ENCODE measurements around the gene LRRTM4. TPM values are rescaled to one million over a fixed set of nuclear protein-coding genes. Genes with fewer than 3 reads are reported as not detected.

LRRTM4 gene
- not detected for total RNA-seq

DNA sequence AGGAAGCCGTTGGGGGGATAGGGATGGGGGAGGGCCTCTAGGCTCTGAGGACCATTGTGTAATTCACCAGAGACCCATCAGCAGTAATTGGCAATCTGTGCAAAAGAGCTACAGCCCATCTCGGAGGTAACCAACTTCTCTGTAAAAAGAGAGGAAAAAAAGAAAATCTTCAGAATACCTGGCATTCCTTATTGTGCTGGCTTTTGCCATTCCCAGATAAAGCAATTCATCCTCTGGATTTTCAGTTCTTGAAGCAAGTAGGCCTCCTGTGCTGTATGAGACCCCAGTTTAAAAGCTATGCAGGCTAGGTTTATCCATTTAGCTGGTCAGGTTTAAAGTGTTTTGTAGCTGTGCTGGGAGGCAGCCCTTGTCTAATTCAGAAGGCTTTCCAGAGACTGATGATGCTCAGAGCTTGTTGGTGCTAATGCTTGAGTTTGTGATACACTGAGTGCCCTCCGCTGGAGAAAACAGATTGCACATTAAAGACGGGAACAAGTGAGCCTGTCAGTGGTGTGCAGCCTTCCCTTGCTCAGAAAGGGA is at the start of gene LRRTM4:
TSS of gene LRRTM4 (minus strand) at position 446 of the 540 bp plus-strand sequence.
- H3K4me1 Mint-ChIP-seq = no peaks in the 10 kb centered on the region

DNA sequence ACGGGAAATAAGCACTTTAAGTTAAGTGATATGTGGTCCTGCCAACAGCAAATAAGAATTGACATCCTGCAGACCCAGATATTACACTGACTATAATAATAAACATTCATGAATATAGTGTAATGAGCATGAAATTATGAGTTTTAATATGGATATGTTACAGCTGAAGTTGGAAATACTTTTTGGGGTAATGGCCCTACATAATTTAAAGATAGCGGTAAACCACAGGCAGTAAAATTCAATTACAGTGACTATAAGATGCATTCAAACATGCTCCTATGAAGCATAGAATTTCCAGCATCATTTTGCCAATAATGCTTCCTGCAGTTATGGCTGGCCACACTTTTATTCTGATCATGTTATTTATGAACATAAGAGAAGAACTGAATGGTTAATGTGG is 49.4 kb upstream of the LRRTM4 start:
- no peaks in the 10 kb centered on the region for H3K4me1 Mint-ChIP-seq
- H3K9me3 Mint-ChIP-seq (ENCODE audit: low read depth) = peaks cover 5% of the 10 kb centered on the region
- no peaks in the 10 kb centered on the region for H3K36me3 Mint-ChIP-seq
- H3K27me3 Mint-ChIP-seq = no peaks in the 10 kb centered on the region
- no peak for DNase-seq
- CTCF ChIA-PET = no interaction called here
- no peak for ATAC-seq
- H3K4me3 Mint-ChIP-seq = no peak overlapping the region
- H3K27ac Mint-ChIP-seq = no peak overlapping the region

More for the DNA sequence above, at the start of gene LRRTM4:
- Mint-ChIP-seq H3K9me3 (ENCODE audit: low read depth) (peaks cover 4% of the 10 kb centered on the region), H3K27me3 (no peaks in the 10 kb centered on the region), H3K36me3 (no peaks in the 10 kb centered on the region), H3K4me3 (no peak within 1 kb of the TSS), H3K27ac (no peak within 1 kb of the TSS)
- no peak for ATAC-seq
- no peak for DNase-seq
- CTCF ChIA-PET = no interaction called here

DNA sequence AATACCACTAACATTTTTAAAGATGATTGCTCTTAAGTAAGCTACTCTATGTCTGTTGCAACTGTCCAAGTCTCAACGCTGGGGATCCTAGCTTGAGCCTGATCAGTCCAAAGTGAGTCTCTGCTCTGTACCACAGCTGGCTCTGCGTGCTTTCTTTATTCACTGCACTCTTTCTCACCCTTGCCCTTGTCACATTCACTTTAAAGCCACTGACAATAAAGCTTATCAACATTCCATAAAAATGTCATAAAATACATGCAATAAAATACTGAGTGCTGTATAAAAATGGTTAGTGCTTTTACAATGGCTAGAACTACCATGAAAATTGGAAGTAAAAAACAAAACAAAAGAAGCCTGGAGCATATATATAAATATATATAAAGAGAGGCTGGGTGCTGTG is 45.5 kb upstream of the LRRTM4 start:
- Mint-ChIP-seq H3K4me3 (no peak overlapping the region), H3K27ac (no peak overlapping the region), H3K36me3 (no peaks in the 10 kb centered on the region), H3K9me3 (ENCODE audit: low read depth) (peaks cover 9% of the 10 kb centered on the region), H3K27me3 (no peaks in the 10 kb centered on the region), H3K4me1 (no peaks in the 10 kb centered on the region)
- ATAC-seq (no peak), DNase-seq (no peak)
- CTCF ChIA-PET = no interaction called here

DNA sequence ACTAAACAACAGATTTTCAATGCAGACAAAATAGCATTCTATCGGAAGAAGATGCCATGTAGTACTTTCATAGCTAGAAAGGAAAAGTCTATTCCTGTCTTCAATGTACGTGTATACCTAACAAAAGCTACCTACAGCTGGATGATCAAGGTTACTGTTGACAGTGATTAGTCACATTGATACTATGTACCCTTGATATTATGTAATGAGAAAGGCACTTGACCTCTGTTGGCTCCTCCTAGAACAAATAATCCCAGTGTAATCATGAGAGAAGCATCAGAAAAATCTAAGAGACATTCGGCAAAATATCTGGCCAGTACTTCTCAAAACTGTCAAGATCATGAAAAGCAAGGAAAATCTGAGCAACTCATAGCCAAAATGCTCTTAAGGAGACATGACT is 44.4 kb upstream of the LRRTM4 start:
- CTCF ChIA-PET = no interaction called here
- H3K36me3 Mint-ChIP-seq = no peaks in the 10 kb centered on the region
- no peaks in the 10 kb centered on the region for H3K4me1 Mint-ChIP-seq
- no peak overlapping the region for H3K4me3 Mint-ChIP-seq
- H3K27ac Mint-ChIP-seq = no peak overlapping the region
- H3K27me3 Mint-ChIP-seq = no peaks in the 10 kb centered on the region
- no peak for DNase-seq
- peaks cover 9% of the 10 kb centered on the region for H3K9me3 Mint-ChIP-seq (ENCODE audit: low read depth)
- ATAC-seq = no peak

DNA sequence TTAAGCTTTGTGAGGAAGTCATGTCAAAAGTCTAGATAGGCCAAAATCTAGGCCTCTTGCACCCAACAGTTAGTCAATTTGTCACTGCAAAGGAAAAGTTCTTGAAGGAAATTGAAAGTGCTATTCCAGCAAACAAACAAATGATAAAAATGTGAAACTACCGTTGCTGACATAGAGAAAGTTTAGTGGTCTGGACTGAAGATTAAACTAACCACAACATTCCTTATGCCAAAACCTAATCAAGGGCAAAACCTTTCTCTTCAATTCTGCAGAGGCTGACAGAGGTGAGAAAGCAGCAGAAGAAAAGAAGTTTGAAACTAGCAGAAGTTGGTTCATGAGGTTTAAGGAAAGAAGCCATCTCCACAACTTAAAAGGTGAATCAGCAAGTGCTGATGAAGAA is 44.0 kb upstream of the LRRTM4 start:
- CTCF ChIA-PET = no interaction called here
- Mint-ChIP-seq H3K36me3 (no peaks in the 10 kb centered on the region), H3K27me3 (no peaks in the 10 kb centered on the region), H3K4me1 (no peaks in the 10 kb centered on the region), H3K4me3 (no peak overlapping the region), H3K9me3 (ENCODE audit: low read depth) (peaks cover 9% of the 10 kb centered on the region), H3K27ac (no peak overlapping the region)
- DNase-seq (no peak), ATAC-seq (no peak)

DNA sequence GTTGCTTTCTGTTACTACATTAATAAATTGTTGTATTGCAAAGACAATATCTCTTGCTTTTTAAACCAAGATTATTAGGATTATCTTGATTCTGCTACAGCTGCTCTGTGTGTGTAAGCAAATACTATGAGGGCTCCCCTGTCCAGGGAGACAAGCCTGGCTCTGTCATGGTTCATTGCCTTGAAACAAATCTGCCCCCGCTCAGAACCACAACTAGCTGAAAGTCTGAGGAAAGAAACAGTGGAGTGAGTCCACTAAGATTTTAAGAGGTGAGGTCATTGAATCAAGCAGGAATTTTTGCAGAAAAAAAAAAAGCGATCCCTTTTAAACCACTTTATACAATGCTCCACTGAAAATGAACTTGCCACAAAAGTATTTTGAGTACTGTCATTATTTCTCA is 30.8 kb upstream of the LRRTM4 start:
- ATAC-seq = no peak
- CTCF ChIA-PET = no interaction called here
- Mint-ChIP-seq H3K27me3 (no peaks in the 10 kb centered on the region), H3K27ac (no peak overlapping the region), H3K9me3 (ENCODE audit: low read depth) (peaks cover 8% of the 10 kb centered on the region), H3K36me3 (no peaks in the 10 kb centered on the region), H3K4me1 (no peaks in the 10 kb centered on the region), H3K4me3 (no peak overlapping the region)
- no peak for DNase-seq

DNA sequence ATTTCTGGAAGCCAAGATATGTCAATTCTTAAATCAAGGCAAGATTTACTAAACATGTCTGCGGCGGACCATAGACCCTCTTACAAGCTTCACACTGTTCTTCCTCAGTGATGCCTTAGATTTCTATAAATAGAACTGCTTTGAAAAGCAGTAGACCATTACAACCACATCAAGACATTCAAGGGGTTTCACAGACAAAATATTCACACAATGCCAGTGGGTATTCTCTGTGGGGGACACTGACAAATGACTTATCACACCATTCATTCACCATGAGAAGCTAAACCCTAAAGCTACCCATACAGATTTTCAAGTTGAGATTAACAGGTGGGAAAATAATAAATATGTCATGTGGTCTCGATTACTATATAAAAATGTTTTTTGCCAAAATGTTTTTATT is 15.9 kb upstream of the LRRTM4 start:
- Mint-ChIP-seq H3K27me3 (no peaks in the 10 kb centered on the region), H3K4me3 (no peak overlapping the region), H3K4me1 (no peaks in the 10 kb centered on the region), H3K36me3 (no peaks in the 10 kb centered on the region), H3K9me3 (ENCODE audit: low read depth) (peaks cover 8% of the 10 kb centered on the region), H3K27ac (no peak overlapping the region)
- DNase-seq = no peak
- ATAC-seq = no peak
- CTCF ChIA-PET = no interaction called here

DNA sequence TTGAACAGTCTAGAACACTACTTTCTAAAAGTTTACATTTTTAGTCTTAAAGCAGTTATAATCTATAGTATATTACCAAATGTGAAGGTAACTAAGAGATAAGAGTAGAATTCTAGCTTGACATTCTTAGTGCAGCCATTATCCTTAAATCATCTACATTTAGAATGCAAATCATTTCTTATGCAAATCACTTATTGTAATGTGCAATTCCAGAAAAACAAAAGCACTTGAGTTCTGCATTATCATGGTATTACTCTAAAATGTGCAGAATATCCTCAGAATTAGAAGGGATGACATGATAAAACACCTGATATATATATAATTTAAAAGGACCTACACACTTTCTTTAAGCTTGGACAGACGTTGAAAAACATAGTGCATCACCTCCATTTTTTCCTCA is 712 bp upstream of the LRRTM4 start:
- Mint-ChIP-seq H3K4me3 (no peak overlapping the region), H3K36me3 (no peaks in the 10 kb centered on the region), H3K27ac (no peak overlapping the region), H3K27me3 (no peaks in the 10 kb centered on the region), H3K9me3 (ENCODE audit: low read depth) (peaks cover 4% of the 10 kb centered on the region), H3K4me1 (no peaks in the 10 kb centered on the region)
- no peak for DNase-seq
- CTCF ChIA-PET = no interaction called here
- no peak for ATAC-seq

DNA sequence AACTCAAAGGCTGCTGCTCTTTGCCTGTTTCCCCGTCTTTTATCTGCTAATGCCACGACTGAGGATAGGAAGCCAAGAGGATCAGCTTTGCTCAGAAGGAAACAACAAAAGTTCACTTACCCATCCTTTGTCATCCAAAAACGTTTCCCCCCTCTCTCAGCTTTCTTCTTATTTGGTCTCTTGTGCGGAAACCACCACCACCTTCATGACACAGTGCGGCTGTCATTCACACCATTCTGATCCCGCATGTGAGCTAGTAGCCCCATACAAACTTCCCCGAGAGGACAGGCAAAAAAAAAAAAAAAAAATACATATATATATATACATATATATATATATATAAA is 656 bp downstream of the LRRTM4 start:
- ATAC-seq (no peak), DNase-seq (no peak)
- CTCF ChIA-PET = no interaction called here
- Mint-ChIP-seq H3K36me3 (no peaks in the 10 kb centered on the region), H3K27me3 (no peaks in the 10 kb centered on the region), H3K4me1 (no peaks in the 10 kb centered on the region), H3K9me3 (ENCODE audit: low read depth) (peaks cover 4% of the 10 kb centered on the region), H3K27ac (no peak overlapping the region), H3K4me3 (no peak overlapping the region)

DNA sequence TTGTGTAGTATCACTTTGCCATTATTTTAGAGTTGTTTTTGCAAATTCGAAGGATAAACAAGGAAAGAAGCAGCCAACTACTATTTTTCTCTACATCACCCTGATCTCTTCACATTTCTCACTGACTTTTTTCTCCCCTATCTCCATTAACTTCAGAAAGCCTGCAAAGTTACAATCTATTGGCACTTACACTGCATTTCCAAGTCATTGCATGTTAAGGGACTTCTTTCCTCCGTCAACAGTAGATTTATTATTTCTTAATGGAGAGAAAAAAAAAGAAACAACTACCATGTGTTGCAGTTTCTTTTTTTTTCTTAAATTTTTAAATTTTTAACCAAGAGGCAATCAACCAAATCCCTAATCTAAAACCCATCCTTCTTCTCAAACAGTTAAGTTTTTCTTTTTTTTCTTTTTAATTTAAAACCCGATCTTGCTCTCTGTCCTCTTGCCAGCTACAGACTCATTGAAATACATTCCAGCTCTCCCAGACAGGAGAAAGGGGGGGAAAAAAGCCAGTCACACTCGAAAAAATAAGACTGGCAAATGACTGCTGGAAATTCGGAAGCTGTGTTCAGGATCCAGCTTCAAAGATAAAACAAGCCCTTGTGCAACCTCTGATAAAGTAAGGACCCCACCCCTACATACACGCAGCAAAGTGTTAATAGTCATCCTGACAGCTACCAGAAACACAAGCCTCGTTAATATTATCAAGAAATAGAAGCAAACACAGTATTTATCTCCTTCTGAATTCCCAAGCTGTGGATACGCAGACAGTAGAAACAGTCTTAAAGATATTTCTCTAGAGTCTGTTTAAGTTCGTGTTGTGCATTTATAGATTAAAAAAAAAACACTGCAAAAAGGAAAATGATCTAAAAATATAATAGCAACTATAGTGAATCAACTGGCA is 1.3 kb downstream of the LRRTM4 start:
- ATAC-seq = no peak
- Mint-ChIP-seq H3K4me1 (no peaks in the 10 kb centered on the region), H3K27ac (no peak overlapping the region), H3K9me3 (ENCODE audit: low read depth) (peaks cover 4% of the 10 kb centered on the region), H3K4me3 (no peak overlapping the region), H3K36me3 (no peaks in the 10 kb centered on the region), H3K27me3 (no peaks in the 10 kb centered on the region)
- CTCF ChIA-PET = no interaction called here
- DNase-seq = no peak

DNA sequence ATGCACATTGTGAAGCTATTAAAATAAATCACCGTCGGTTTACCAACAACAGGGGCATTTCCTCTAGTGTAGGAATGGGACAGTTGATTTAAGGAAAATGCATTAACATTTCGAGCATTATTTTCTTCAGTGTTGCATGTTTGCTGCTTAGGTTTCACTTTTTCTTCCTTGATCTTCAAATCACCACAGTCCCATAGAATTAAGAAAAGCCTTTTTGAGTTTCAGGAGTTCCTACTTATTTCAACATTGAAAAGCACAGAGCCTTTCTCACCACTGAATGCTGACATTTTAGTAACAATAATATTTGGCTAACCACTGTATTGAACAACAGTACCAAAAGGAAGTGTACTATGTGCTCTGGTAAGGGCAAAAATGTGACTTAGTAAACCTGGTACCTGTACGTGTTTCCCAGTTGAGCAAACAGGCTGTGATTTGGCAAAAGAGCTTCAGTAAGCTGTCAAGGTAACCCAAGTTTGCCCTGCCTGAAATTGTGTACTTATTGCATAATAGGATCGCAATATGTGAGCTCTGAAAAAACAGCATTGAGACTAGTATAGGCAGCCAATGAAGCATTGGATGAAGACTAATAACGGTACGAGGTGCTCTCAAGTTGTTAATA is 2.2 kb downstream of the LRRTM4 start:
- H3K4me3 Mint-ChIP-seq = no peak overlapping the region
- DNase-seq (no peak), ATAC-seq (no peak)
- no peaks in the 10 kb centered on the region for H3K4me1 Mint-ChIP-seq
- no peaks in the 10 kb centered on the region for H3K36me3 Mint-ChIP-seq
- no peaks in the 10 kb centered on the region for H3K27me3 Mint-ChIP-seq
- H3K27ac Mint-ChIP-seq = no peak overlapping the region
- peaks cover 4% of the 10 kb centered on the region for H3K9me3 Mint-ChIP-seq (ENCODE audit: low read depth)
- CTCF ChIA-PET = no interaction called here

DNA sequence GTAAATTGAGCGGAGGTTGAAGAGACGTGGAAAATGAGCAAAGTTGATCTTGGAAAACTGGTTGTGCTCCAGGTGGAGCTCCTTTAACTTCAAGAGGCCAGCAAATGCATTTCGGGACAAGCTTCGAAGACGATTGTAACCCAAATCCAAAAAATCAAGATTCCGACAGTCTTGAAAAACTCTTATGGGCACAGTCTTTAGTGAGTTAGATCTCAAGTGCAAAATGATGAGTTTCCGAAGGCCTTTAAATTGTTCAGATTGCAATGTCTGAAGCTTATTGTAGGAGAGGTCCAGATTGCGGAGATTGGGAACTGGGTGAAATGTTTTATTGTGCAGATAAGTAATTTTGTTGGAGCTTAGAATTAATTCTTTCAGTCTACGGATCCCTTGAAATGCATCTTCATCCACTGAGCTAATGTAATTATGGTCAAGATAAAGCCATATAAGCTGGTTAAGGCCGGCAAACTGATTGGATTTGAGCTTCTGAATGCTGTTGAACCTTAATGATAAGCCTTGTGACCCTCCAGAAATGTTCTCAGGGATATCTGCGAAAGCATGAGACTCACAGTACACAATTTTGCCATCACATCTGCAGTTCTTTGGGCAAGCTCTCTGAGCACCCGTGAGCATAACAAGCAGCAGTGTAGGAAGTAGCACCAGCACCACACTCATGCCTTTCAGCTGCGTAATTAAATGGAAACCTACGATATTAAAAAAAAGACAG is 2.9 kb downstream of the LRRTM4 start:
- Mint-ChIP-seq H3K27ac (no peak overlapping the region), H3K9me3 (ENCODE audit: low read depth) (peaks cover 2% of the 10 kb centered on the region), H3K36me3 (no peaks in the 10 kb centered on the region), H3K4me1 (no peaks in the 10 kb centered on the region), H3K4me3 (no peak overlapping the region), H3K27me3 (no peaks in the 10 kb centered on the region)
- DNase-seq (no peak), ATAC-seq (no peak)
- CTCF ChIA-PET = no interaction called here

DNA sequence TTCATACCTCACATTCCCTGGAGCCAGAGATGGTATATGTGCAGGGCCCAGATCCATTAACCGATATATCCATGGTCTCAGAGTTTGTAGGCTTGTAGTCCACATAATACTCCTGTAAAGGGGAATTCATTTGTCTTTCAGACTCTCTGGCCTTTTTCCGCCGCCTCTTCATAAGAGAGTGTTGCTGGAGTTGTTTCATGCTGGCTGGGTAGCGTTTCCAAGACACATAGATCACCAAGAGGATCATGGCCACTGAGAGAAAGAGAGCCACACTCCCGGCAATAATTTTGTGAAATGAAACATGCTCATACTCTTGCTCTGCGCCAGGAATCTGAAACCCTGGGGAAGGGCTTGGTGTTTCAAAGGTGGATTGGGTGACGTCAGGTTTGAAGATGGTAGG is 3.9 kb downstream of the LRRTM4 start:
- no peak overlapping the region for H3K27ac Mint-ChIP-seq
- ATAC-seq (no peak), DNase-seq (no peak)
- CTCF ChIA-PET = no interaction called here
- H3K9me3 Mint-ChIP-seq (ENCODE audit: low read depth) = peaks cover 2% of the 10 kb centered on the region
- no peak overlapping the region for H3K4me3 Mint-ChIP-seq
- no peaks in the 10 kb centered on the region for H3K27me3 Mint-ChIP-seq
- H3K4me1 Mint-ChIP-seq = no peaks in the 10 kb centered on the region
- H3K36me3 Mint-ChIP-seq = no peaks in the 10 kb centered on the region

DNA sequence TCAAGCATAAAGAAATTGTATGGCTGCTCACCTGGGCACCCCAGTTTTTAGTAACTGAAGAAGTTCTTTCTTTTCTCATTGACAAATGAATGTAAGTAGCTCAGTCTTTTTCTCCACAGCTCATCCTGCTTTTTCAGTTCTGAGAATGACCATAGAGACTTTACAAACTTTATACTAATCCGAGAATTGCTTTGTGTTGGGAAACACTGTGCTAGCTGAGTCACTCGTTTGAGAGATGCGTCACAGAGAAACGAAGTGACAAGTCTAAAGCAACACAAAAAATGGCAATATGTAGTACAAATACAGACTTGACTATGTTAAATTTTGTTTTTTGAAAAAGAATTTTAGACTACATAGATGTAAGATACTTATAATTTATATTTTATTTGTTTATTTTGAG is 9.0 kb downstream of the LRRTM4 start:
- CTCF ChIA-PET = no interaction called here
- ATAC-seq = no peak
- peaks cover 2% of the 10 kb centered on the region for H3K9me3 Mint-ChIP-seq (ENCODE audit: low read depth)
- H3K36me3 Mint-ChIP-seq = no peaks in the 10 kb centered on the region
- H3K4me1 Mint-ChIP-seq = no peaks in the 10 kb centered on the region
- no peak overlapping the region for H3K4me3 Mint-ChIP-seq
- DNase-seq = no peak
- no peaks in the 10 kb centered on the region for H3K27me3 Mint-ChIP-seq
- H3K27ac Mint-ChIP-seq = no peak overlapping the region
